Stomach (tissue), 4 donors: ENCODE data around the gene BRF1.

Source experiments
- CTCF ChIP-seq, 7 experiments: fragments of 450-650 bp in 4 of 7; fragments of 200-600 bp in 3 of 7; sonication (generic) in 3 of 7; IDR thresholded peaks; one replicate each; pipeline ENCODE4 v1.5.1; 2016 to 2019; ENCODE audit warnings: antibody characterized with exemption in 7 of 7, control low read depth in 2 of 7, mild to moderate bottlenecking in 1 of 7
- POLR2A ChIP-seq, 4 donors: fragments of 450-650 bp; IDR thresholded peaks; one replicate each; pipeline ENCODE4 v1.6.1; 2016; ENCODE audit warnings: antibody characterized with exemption in 4 of 4, control low read depth in 2 of 4, mild to moderate bottlenecking in 1 of 4, moderate library complexity in 1 of 4

- TF ChIP-seq CTCF (IDR thresholded peaks at IDR 0.05) = no peak
- TF ChIP-seq POLR2A (IDR thresholded peaks at IDR 0.05) = no peak
Measured at GRCh38 chr14:105200074-105200473, 100.7 kb downstream of the BRF1 start.
